KOPT-K1 (cell line): Measurements from ENCODE around the gene CEACAM3.
"Not testable (repeated sequence)": the region's sequence is repeated elsewhere in the genome, so short reads cannot be mapped to it uniquely, and the experiment has no call there.

Experiments
- H3K27ac ChIP-seq: fragments of 200-600 bp; sonication (generic); 2 replicates; pipeline ENCODE4 v1.5.1; 2016; ENCODE audit warnings: antibody characterized with exemption, mild to moderate bottlenecking, low read depth, low read length; ENCODE audit not compliant: poor library complexity, severe bottlenecking
- H3K36me3 ChIP-seq: fragments of 200-600 bp; sonication (generic); 2 replicates; pipeline ENCODE4 v1.5.1; 2017; ENCODE audit warnings: antibody characterized with exemption, mild to moderate bottlenecking, low read length, moderate library complexity; ENCODE audit not compliant: insufficient read depth
- H3K9me3 ChIP-seq: fragments of 200-600 bp; sonication (generic); 2 replicates; pipeline ENCODE4 v1.5.1; 2017; ENCODE audit warnings: antibody characterized with exemption, low read length, mild to moderate bottlenecking; ENCODE audit not compliant: insufficient read depth, poor library complexity, severe bottlenecking

The CEACAM3 gene

GRCh38 chr19:41784312-41784711 lies 12.1 kb upstream of the CEACAM3 start:
- no peaks in the 10 kb centered on the region for H3K36me3 ChIP-seq
- no peak overlapping the region for H3K27ac ChIP-seq
- H3K9me3 ChIP-seq = no peaks in the 10 kb centered on the region

- Histone ChIP-seq H3K27ac (no peak overlapping the region), H3K9me3 (no peaks in the 10 kb centered on the region), H3K36me3 (no peaks in the 10 kb centered on the region)
Measured at GRCh38 chr19:41784743-41785142, 11.6 kb upstream of the CEACAM3 start.

- Histone ChIP-seq H3K27ac (no peak overlapping the region), H3K9me3 (no peaks in the 10 kb centered on the region), H3K36me3 (no peaks in the 10 kb centered on the region)
Measured at GRCh38 chr19:41785653-41786052, 10.7 kb upstream of the CEACAM3 start.

GRCh38 chr19:41787055-41787454 lies 9.3 kb upstream of the CEACAM3 start:
- no peaks in the 10 kb centered on the region for H3K36me3 ChIP-seq
- H3K27ac ChIP-seq = no peak overlapping the region
- no peaks in the 10 kb centered on the region for H3K9me3 ChIP-seq

GRCh38 chr19:41788518-41788917 lies 7.9 kb upstream of the CEACAM3 start:
- not testable (repeated sequence) for H3K27ac ChIP-seq

GRCh38 chr19:41789053-41789452 lies 7.3 kb upstream of the CEACAM3 start:
- H3K36me3 ChIP-seq, H3K27ac ChIP-seq, H3K9me3 ChIP-seq: not testable (repeated sequence)

More at GRCh38 chr19:41788518-41788917, 7.9 kb upstream of the CEACAM3 start:
- H3K36me3 ChIP-seq, H3K9me3 ChIP-seq: not testable (repeated sequence)

GRCh38 chr19:41792513-41793413 lies 3.6 kb upstream of the CEACAM3 start:
- no peaks in the 10 kb centered on the region for H3K36me3 ChIP-seq
- H3K27ac ChIP-seq = no peak overlapping the region
- H3K9me3 ChIP-seq = no peaks in the 10 kb centered on the region

- no peaks in the 10 kb centered on the region for H3K36me3 ChIP-seq
Measured at GRCh38 chr19:41793414-41793727, 3.0 kb upstream of the CEACAM3 start.

GRCh38 chr19:41795031-41795461 lies 1.3 kb upstream of the CEACAM3 start:
- Histone ChIP-seq H3K36me3 (no peaks in the 10 kb centered on the region), H3K27ac (no peak overlapping the region), H3K9me3 (no peaks in the 10 kb centered on the region)

More at GRCh38 chr19:41793414-41793727, 3.0 kb upstream of the CEACAM3 start:
- Histone ChIP-seq H3K27ac (no peak overlapping the region), H3K9me3 (no peaks in the 10 kb centered on the region)

GRCh38 chr19:41796901-41797300 lies 514 bp downstream of the CEACAM3 start:
- Histone ChIP-seq H3K36me3 (no peaks in the 10 kb centered on the region), H3K9me3 (peaks cover 8% of the 10 kb centered on the region), H3K27ac (no peak overlapping the region)

- no peaks in the 10 kb centered on the region for H3K36me3 ChIP-seq
- no peak overlapping the region for H3K27ac ChIP-seq
- H3K9me3 ChIP-seq = peaks cover 10% of the 10 kb centered on the region
Measured at GRCh38 chr19:41799444-41800000, 3.1 kb downstream of the CEACAM3 start.

- no peaks in the 10 kb centered on the region for H3K36me3 ChIP-seq
- H3K9me3 ChIP-seq = peaks cover 10% of the 10 kb centered on the region
- no peak overlapping the region for H3K27ac ChIP-seq
Measured at GRCh38 chr19:41801031-41801430, 4.6 kb downstream of the CEACAM3 start.

GRCh38 chr19:41801792-41802211 lies 5.4 kb downstream of the CEACAM3 start:
- peaks cover 10% of the 10 kb centered on the region for H3K9me3 ChIP-seq
- no peak overlapping the region for H3K27ac ChIP-seq
- no peaks in the 10 kb centered on the region for H3K36me3 ChIP-seq

GRCh38 chr19:41802770-41803169 lies 6.4 kb downstream of the CEACAM3 start:
- H3K27ac ChIP-seq = no peak overlapping the region
- no peaks in the 10 kb centered on the region for H3K36me3 ChIP-seq
- H3K9me3 ChIP-seq = peaks cover 10% of the 10 kb centered on the region

GRCh38 chr19:41804336-41804735 lies 7.9 kb downstream of the CEACAM3 start:
- Histone ChIP-seq H3K27ac (no peak overlapping the region), H3K36me3 (no peaks in the 10 kb centered on the region), H3K9me3 (peaks cover 10% of the 10 kb centered on the region)

- Histone ChIP-seq H3K9me3 (no peaks in the 10 kb centered on the region), H3K36me3 (no peaks in the 10 kb centered on the region), H3K27ac (no peak overlapping the region)
Measured at GRCh38 chr19:41807176-41807575, 10.8 kb downstream of the CEACAM3 start.
